Thyroid gland (tissue), 4 donors: ENCODE data around the gene EVA1B. TPM values are rescaled to one million over a fixed set of nuclear protein-coding genes. Genes with fewer than 3 reads are reported as not detected.

Experiments
- DNase-seq, 2 donors: peaks; one replicate each; pipeline ENCODE4 v3.0.0-alpha.2; 2019
- H3K27ac ChIP-seq, 3 donors: fragments of 200-600 bp; sonication (generic); 1 replicate in 2 of 3; 2 replicates in 1 of 3; pipeline ENCODE4 v1.5.1; 2016 to 2019; ENCODE audit warnings: mild to moderate bottlenecking in 1 of 3, moderate library complexity in 1 of 3
- H3K27me3 ChIP-seq: fragments of 200-600 bp; sonication (generic); one replicate; pipeline ENCODE4 v1.5.1; 2019
- H3K36me3 ChIP-seq, 2 donors: fragments of 200-600 bp; sonication (generic); one replicate each; pipeline ENCODE4 v1.5.1; 2016 to 2019
- H3K4me1 ChIP-seq, 2 donors: fragments of 200-600 bp; sonication (generic); one replicate each; pipeline ENCODE4 v1.5.1; 2017 to 2019
- H3K4me3 ChIP-seq, 3 donors: fragments of 200-600 bp; sonication (generic); replicated peaks in 1 of 3; 1 replicate in 2 of 3; 2 replicates in 1 of 3; pipeline ENCODE4 v1.5.1; 2016; ENCODE audit warnings: mild to moderate bottlenecking in 1 of 3
- H3K9me3 ChIP-seq: fragments of 200-600 bp; sonication (generic); one replicate; pipeline ENCODE4 v1.5.1; 2017
- POLR2A ChIP-seq, 2 donors: fragments of 450-650 bp; IDR thresholded peaks; one replicate each; pipeline ENCODE4 v1.6.1; 2017; ENCODE audit warnings: antibody characterized with exemption in 2 of 2, mild to moderate bottlenecking in 2 of 2, moderate library complexity in 1 of 2
- WGBS, 2 donors: methylation state at CpG; one replicate each; pipeline ENCODE4 v1.1.5; 2017; 5-methylcytosine and 5-hydroxymethylcytosine counted together
- intact Hi-C: fragments of 100-400 bp; cut with DNase I; formaldehyde crosslinking; loops from one replicate; pipeline ENCODE4 v1.15.1; 2023
- total RNA-seq, 4 donors: library from RNA; depleted of rRNA; stranded (reverse); fragments of >200 nt; gene quantifications; one replicate each; pipeline ENCODE4 v1.2.3, GENCODE V29; 2016
- TF ChIP-seq, protein P1 (sequence below), 6 experiments: fragments of 200-600 bp in 3 of 6; fragments of 450-650 bp in 3 of 6; sonication (generic) in 3 of 6; IDR thresholded peaks; one replicate each; pipeline ENCODE4 v1.5.1; 2016 to 2019; ENCODE audit warnings: antibody characterized with exemption in 6 of 6, mild to moderate bottlenecking in 2 of 6, inconsistent platforms in 1 of 6, moderate library complexity in 1 of 6

Gene EVA1B
- total RNA-seq, 4 donors from 2014 or later = 30.7 to 71.5 (median 52.5) TPM

DNA sequence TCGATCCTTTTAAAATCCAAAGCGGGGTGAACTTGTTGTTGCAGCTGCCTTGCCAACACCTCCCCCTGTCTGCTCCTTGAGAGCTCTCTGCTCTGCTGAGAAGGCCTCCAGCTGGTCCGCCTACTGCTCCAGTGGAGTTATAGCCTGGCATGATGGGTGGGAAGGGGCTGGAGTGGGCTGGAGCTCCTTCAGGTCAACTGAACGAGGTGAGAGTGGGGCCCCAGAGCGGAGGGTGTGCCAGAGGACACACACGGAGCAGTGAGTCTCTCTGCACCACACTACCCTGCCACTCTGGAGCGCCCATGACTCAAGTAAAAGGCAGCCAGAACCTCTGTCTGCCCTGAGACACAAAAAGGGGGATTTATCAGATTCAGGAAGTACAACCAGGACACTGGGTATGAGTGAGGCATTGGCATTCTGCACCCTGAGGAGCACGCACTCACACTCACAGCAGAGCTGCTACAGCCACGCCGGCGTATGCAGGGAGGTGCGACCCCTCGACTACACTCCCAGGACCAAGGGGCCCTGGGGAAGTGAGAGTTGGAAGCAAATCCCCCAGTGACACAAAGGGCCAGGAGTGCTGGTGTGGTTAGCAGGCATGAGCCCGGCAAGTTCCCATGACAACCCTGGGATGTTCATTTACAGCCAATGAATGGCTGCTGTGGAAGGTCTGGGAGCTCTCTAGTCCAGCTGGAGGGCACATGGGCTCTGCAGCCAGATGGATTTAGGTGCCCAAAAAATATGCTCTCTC, 28.0 kb upstream of the EVA1B start:
- 48 to 53% methylated on average over 10 to 14 of the region's 14 CpGs for WGBS, 2 donors
- no peaks in the 10 kb centered on the region for H3K9me3 ChIP-seq
- H3K27me3 ChIP-seq = no peaks in the 10 kb centered on the region
- H3K4me1 ChIP-seq = peaks cover 34 to 45% of the 10 kb centered on the region in 2 donors
- peak; percentile 80 to 83 for DNase-seq
- intact Hi-C loops = no loop called here
- peaks cover 27 to 36% of the 10 kb centered on the region in 2 donors for H3K36me3 ChIP-seq
- peak overlapping the region; percentile 79 to 92 (median 88) for H3K27ac ChIP-seq
- no peak overlapping the region for H3K4me3 ChIP-seq
- peak in 1 of 2 donors; percentile 5 for TF ChIP-seq POLR2A (IDR thresholded peaks at IDR 0.05)
- TF ChIP-seq, protein P1, sequence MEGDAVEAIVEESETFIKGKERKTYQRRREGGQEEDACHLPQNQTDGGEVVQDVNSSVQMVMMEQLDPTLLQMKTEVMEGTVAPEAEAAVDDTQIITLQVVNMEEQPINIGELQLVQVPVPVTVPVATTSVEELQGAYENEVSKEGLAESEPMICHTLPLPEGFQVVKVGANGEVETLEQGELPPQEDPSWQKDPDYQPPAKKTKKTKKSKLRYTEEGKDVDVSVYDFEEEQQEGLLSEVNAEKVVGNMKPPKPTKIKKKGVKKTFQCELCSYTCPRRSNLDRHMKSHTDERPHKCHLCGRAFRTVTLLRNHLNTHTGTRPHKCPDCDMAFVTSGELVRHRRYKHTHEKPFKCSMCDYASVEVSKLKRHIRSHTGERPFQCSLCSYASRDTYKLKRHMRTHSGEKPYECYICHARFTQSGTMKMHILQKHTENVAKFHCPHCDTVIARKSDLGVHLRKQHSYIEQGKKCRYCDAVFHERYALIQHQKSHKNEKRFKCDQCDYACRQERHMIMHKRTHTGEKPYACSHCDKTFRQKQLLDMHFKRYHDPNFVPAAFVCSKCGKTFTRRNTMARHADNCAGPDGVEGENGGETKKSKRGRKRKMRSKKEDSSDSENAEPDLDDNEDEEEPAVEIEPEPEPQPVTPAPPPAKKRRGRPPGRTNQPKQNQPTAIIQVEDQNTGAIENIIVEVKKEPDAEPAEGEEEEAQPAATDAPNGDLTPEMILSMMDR (IDR thresholded peaks at IDR 0.05) = peak in 2 of 6 experiments; percentile 19 to 24

DNA sequence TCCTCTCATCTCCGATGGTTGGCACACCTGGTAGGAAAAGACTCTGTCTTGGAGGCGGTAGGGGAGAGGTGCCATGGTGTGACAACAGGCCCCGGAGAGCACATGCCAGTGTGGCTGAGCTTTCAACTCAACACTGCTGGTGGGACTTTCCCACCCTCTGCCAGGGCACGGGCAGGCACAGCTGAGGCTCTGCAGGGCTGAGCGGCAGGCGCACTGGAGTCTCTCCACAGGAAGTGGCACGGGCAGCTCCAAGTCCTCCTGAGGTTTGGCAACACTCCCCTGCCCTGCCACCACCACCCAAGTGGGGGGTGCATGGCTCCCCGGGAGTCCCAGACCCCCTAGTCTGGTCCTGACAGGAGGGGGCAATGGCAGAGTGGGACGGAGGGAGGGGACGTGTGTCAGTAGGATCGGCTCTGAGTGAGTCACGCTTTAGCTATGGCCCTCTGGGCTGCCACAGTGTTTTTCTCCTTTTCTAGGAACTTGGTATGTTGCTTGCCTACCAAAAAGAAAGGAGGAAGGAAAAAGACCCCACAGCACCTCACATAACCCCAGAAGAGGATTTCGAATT, 27.3 kb upstream of the EVA1B start:
- H3K4me1 ChIP-seq = peaks cover 34 to 45% of the 10 kb centered on the region in 2 donors
- TF ChIP-seq, protein P1 (IDR thresholded peaks at IDR 0.05) = no peak
- no peak for TF ChIP-seq POLR2A (IDR thresholded peaks at IDR 0.05)
- no peak overlapping the region for H3K4me3 ChIP-seq
- H3K27ac ChIP-seq = peak overlapping the region; percentile 79 to 92 (median 88)
- no peaks in the 10 kb centered on the region for H3K27me3 ChIP-seq
- WGBS, 2 donors = 25 to 36% methylated on average over 10 to 12 of the region's 13 CpGs
- peaks cover 29 to 39% of the 10 kb centered on the region in 2 donors for H3K36me3 ChIP-seq
- intact Hi-C loops = no loop called here
- DNase-seq = peak; percentile 84 to 85
- H3K9me3 ChIP-seq = no peaks in the 10 kb centered on the region

DNA sequence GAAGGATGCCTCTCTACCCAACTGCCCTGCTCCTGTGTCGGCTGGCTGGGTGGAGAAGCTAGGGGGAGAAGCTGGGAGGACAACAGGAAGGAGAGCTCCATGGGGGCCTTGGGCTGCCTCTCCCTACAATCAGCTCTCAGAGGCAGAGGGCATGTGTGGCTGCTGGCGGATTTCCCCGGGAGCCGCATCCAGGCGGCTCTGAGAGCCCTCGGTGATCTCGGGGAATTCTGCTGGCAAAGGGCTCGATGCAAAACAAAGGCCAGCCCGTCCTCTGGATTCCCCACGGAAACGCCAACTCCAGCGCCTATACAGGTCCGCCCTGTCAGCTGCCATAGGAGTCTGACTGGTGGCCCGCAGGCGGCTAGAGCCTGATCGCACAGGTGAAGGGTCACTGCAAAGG, 26.4 kb upstream of the EVA1B start:
- Histone ChIP-seq H3K4me3 (no peak overlapping the region), H3K27ac (peak overlapping the region; percentile 79 to 92 (median 88)), H3K9me3 (no peaks in the 10 kb centered on the region), H3K36me3 (peaks cover 26 to 42% of the 10 kb centered on the region in 2 donors), H3K27me3 (no peaks in the 10 kb centered on the region), H3K4me1 (peaks cover 34 to 45% of the 10 kb centered on the region in 2 donors)
- no peak for TF ChIP-seq POLR2A (IDR thresholded peaks at IDR 0.05)
- TF ChIP-seq, protein P1 (IDR thresholded peaks at IDR 0.05) = no peak
- peak; percentile 85 to 92 for DNase-seq
- WGBS, 2 donors = 18 to 52% methylated on average over 6 to 12 of the region's 16 CpGs
- intact Hi-C loops = no loop called here

DNA sequence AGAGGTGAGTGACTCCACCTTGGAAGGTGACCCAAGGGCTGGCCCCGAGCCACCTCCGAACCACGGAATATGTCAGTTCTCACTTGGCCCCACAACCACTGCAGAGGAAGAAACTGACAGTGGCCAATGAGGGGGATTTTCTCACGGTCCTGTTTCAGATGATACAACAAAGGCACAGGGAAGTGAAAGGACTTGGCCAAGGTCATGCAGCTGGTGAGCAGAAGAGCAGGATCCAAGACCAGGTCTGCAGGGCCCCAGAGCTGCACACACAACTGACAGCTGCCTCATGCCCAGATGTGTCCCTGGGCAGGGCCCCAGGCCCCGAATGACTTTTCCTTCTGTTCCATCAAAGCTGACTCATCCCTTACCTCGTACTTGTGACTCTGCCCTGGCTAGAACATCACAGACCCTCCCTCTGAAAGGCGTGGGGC, 25.8 kb upstream of the EVA1B start:
- Histone ChIP-seq H3K4me1 (peaks cover 34 to 45% of the 10 kb centered on the region in 2 donors), H3K27ac (peak overlapping the region; percentile 79 to 92 (median 88)), H3K36me3 (peaks cover 20 to 44% of the 10 kb centered on the region in 2 donors), H3K4me3 (no peak overlapping the region), H3K27me3 (no peaks in the 10 kb centered on the region), H3K9me3 (no peaks in the 10 kb centered on the region)
- TF ChIP-seq, protein P1 (IDR thresholded peaks at IDR 0.05) = no peak
- TF ChIP-seq POLR2A (IDR thresholded peaks at IDR 0.05) = no peak
- WGBS, 2 donors = 79% methylated on average over 6 to 7 of the region's 7 CpGs
- intact Hi-C loops = no loop called here
- no peak for DNase-seq
